ENCODE data around the gene BLVRB. TPM values are rescaled to one million over a fixed set of nuclear protein-coding genes. Genes with fewer than 3 reads are reported as not detected.
"Not testable (repeated sequence)": the region's sequence is repeated elsewhere in the genome, so short reads cannot be mapped to it uniquely, and the experiment has no call there.

Gene BLVRB
- polyA plus RNA-seq, 6 donors from 2014 or later: 5.3 to 35.3 (median 24.5) TPM

DNA sequence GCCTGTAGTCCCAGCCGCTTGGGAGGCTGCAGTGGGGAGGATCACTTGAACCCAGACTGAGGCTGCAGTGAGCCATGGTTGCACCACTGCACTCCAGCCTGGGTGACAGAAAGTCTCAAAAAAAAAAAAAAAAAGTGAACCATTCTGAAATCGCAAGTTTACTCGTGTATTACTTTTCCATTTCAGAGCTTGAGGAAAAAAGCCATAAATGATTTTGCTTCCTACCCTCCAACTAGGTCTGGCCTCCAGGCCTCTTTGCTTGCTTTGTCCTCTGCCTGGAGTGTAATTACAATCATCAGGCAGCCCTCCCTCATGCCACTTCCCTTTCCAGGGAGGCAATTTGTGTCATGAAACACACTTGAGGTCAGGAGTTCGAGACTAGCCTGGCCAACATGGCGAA is 8.5 kb downstream of the BLVRB start:
- ATAC-seq (ENCODE audit: low read depth in 2 of 2) (no peak), DNase-seq (no peak)
- Mint-ChIP-seq H3K27me3 (peaks cover 0 to 1% (median 0%) of the 10 kb centered on the region in 3 donors), H3K27ac (peak overlapping the region in 2 of 6 donors; percentile 36 to 44), H3K36me3 (no peaks in the 10 kb centered on the region), H3K9me3 (peaks cover 0 to 4% (median 0%) of the 10 kb centered on the region in 7 donors), H3K4me3 (no peak overlapping the region), H3K4me1 (peaks cover 11 to 16% (median 13%) of the 10 kb centered on the region in 3 donors)

DNA sequence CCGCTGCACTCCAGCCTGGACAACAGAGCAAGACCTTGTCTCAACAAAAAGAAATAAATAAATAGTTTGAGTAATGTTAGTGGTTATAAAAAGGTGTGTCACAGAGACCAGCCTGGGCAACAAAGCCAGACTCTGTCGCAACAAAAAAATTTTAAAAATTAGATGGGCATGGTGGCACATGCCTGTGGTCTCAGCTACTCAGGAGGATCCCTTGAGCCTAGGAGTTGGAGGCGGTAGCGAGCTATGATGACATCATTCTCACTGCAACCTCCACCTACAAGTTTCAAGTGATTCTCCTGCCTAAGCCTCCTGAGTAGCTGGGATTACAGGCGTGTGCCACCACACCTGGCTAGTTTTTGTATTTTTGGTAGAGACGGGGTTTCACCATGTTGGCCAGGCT is 11.6 kb downstream of the BLVRB start:
- H3K27ac Mint-ChIP-seq; H3K27me3 Mint-ChIP-seq; H3K4me3 Mint-ChIP-seq; H3K9me3 Mint-ChIP-seq; DNase-seq; H3K36me3 Mint-ChIP-seq; ATAC-seq (ENCODE audit: low read depth in 2 of 2); H3K4me1 Mint-ChIP-seq: not testable (repeated sequence)

DNA sequence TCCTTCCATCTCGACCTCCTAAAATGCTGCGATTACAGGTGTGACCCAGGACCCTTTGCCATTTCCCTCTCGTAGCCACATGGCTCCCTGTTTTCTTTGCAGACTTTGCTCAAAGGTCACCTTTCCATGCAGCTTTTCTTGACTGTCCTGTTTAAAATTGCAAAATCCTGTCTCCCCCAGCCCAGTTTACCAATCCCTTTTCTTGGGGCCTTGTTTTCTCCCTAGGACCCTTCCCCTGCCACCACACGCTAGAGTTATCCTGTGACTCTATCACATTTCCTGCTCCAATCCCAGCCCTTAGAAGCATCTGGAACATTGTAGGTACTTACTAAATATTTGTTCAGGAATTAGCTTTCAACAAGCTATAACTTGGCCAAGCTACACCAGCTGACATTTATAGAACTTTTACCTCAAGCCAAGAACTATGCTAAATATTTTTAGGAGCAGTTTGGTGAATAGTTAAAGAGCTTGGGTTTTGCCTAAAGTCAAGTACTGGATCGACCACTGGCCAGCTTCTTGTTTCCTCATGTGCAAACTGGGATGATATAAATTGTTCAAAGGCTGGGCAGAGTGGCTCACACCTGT is 12.3 kb downstream of the BLVRB start:
- H3K4me3 Mint-ChIP-seq: no peak overlapping the region
- H3K4me1 Mint-ChIP-seq: no peaks in the 10 kb centered on the region
- no peak overlapping the region for H3K27ac Mint-ChIP-seq
- H3K36me3 Mint-ChIP-seq: no peaks in the 10 kb centered on the region
- peaks cover 0 to 6% (median 0%) of the 10 kb centered on the region in 3 donors for H3K27me3 Mint-ChIP-seq
- H3K9me3 Mint-ChIP-seq: peaks cover 0 to 2% (median 0%) of the 10 kb centered on the region in 7 donors
- ATAC-seq (ENCODE audit: low read depth in 2 of 2) (no peak), DNase-seq (no peak)

DNA sequence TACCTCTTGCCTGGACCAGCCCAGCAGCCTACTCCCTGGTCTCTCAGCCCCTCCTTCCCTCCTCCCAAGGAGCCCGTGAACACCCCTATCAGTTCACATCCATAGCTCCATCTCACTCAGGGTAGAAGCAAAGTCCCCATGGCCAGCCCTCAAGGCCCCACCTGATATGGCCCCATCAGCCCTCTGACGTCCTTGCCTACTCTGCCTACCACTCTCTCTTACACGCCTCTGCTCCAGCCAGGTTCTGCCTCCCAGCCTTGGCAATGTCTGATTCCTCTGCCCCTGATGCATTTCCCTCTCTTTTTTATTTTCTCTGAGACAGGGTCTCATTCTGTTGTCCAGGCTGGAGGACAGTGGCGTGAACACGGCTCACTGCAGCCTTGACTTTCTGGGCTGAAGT is 13.5 kb downstream of the BLVRB start:
- no peaks in the 10 kb centered on the region for H3K36me3 Mint-ChIP-seq
- H3K27me3 Mint-ChIP-seq: peaks cover 0 to 6% (median 0%) of the 10 kb centered on the region in 3 donors
- no peak for DNase-seq
- H3K4me3 Mint-ChIP-seq: peak overlapping the region in 1 of 8 donors; percentile 47
- ATAC-seq (ENCODE audit: low read depth in 2 of 2): no peak
- no peak overlapping the region for H3K27ac Mint-ChIP-seq
- no peaks in the 10 kb centered on the region for H3K4me1 Mint-ChIP-seq
- H3K9me3 Mint-ChIP-seq: peaks cover 0 to 2% (median 0%) of the 10 kb centered on the region in 7 donors

DNA sequence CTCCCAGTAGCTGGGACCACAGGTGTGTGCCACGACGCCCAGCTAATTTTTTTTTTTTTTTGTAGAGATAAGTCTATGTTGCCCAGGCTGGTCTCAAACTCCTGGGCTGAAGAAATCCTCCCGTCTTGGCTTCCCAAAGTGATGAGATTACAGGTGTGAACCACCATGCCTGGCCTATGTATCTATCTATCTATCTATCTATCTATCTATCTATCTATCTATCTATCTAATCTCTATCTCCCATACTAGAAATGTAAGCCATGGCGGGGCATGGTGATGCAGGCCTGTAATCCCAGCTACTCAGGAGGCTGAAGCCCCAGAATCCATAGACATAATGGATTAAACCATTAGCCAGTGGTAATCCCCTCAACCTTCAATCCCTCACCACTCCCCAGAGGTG is 14.9 kb downstream of the BLVRB start:
- DNase-seq: no peak
- Mint-ChIP-seq H3K27me3 (peaks cover 0 to 6% (median 0%) of the 10 kb centered on the region in 3 donors), H3K36me3 (no peaks in the 10 kb centered on the region), H3K9me3 (peaks cover 0 to 2% (median 0%) of the 10 kb centered on the region in 7 donors), H3K4me3 (no peak overlapping the region), H3K27ac (no peak overlapping the region), H3K4me1 (no peaks in the 10 kb centered on the region)
- ATAC-seq (ENCODE audit: low read depth in 2 of 2): no peak

DNA sequence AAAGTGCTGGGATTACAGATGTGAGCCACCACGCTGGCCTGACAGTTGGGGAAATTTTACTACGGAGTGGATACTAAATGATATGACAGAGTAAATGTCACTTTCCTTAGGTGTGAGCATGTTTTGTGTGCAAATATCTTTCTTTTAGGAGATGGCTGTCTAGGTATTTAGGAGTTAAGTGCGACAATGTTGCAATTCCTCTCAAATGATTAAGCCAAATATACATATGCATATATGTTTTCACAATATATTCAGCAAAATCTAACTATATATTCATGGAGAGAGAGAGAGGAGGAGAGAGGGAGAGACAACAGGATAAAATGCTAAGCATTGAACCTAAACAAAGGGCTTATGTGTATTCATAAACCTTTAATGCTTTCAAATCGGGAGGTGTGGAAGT is 16.0 kb downstream of the BLVRB start:
- ATAC-seq (ENCODE audit: low read depth in 2 of 2) (no peak), DNase-seq (no peak)
- Mint-ChIP-seq H3K4me3 (no peak overlapping the region), H3K36me3 (no peaks in the 10 kb centered on the region), H3K27me3 (peaks cover 0 to 6% (median 0%) of the 10 kb centered on the region in 3 donors), H3K27ac (peak overlapping the region in 1 of 6 donors; percentile 27), H3K9me3 (peaks cover 0 to 2% (median 0%) of the 10 kb centered on the region in 7 donors), H3K4me1 (peaks cover 5 to 6% (median 6%) of the 10 kb centered on the region in 3 donors)

DNA sequence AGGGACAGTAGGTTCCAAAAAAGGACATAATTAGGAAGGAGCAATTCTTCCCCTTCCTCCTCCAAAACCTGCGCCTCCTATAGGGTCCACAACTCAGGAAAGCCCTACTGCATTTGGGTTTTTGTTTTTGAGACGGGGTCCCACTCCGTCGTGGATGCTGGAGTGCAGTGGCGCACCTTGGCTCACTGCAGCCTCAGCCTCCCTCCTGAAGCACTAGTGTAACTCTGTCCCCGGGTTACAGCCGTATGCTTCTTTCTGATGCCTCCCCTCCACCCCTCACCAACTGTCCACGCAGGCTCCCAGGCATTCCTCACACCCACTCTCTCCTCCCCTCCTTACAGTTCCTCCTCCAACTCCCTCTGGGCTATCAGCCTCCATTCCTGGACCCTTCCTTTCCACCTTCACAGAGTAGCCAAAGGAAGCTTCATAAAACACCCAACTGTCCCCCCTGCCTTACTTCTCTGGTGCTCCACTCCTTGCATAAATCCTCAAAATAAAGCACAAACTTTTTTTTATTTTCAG is 19.2 kb downstream of the BLVRB start:
- Mint-ChIP-seq H3K27me3 (no peaks in the 10 kb centered on the region), H3K4me1 (peaks cover 18 to 22% (median 18%) of the 10 kb centered on the region in 3 donors), H3K36me3 (peaks cover 0 to 9% of the 10 kb centered on the region in 2 donors), H3K9me3 (peaks cover 0 to 2% (median 0%) of the 10 kb centered on the region in 7 donors), H3K4me3 (peak overlapping the region in 5 of 8 donors; percentile 29 to 82 (median 60)), H3K27ac (peak overlapping the region in 3 of 6 donors; percentile 63 to 72 (median 63))
- no peak for DNase-seq
- no peak for ATAC-seq (ENCODE audit: low read depth in 2 of 2)

DNA sequence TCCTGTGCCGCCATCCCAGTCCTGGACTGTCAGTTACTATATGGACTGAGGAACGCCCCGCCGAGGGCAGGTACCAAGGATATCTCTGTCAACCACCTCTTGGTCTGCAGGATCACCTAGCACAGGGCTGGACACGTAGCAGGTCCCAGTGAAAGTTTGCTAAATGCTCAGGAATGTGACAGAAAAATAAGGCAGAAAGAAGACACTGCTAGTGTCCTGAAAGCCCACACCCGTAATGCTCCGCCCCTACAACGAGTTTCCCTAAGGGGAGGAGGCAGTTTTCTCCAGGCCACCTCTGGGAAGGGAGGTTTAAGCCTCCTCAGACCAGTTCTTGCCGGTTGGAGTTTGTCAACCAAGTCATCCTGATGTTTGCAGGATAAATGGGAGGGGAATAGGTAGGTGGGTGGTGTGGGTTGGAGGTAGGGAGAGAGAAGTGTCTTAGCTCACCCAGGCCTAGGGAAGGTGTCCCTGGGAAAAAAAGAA is 19.7 kb downstream of the BLVRB start:
- Mint-ChIP-seq H3K27me3 (no peaks in the 10 kb centered on the region), H3K4me3 (peak overlapping the region in 6 of 8 donors; percentile 9 to 98 (median 84)), H3K27ac (peak overlapping the region in 2 of 6 donors; percentile 41 to 87), H3K4me1 (peaks cover 18 to 22% (median 18%) of the 10 kb centered on the region in 3 donors), H3K36me3 (peaks cover 0 to 9% of the 10 kb centered on the region in 2 donors), H3K9me3 (peaks cover 0 to 2% (median 0%) of the 10 kb centered on the region in 7 donors)
- DNase-seq: no peak
- no peak for ATAC-seq (ENCODE audit: low read depth in 2 of 2)

DNA sequence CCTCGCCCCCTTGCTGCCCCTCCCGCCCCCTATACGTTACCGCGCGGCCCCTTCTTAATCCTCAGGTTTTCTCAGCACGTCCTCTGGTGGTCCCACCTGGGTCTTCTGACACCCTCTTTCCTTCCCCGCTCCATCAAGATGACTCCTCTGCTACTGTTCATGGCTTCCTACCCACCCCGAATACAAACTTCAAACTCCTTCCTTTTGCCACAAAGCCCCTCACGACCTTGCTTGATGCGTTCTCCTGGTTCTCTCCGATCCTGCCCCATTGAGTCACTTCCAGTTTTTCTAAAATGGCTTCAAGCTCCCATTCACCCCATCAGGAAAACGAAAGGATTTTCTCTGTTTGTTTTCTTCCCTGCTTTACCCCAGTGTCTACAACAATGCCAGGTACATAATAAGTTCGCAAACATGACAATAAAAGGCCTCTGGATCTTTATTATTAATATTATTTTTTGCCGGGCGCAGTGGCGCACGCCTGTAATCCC is 20.7 kb downstream of the BLVRB start:
- peak overlapping the region; percentile 90 to 99 (median 98) for H3K4me3 Mint-ChIP-seq
- peaks cover 18 to 25% (median 22%) of the 10 kb centered on the region in 3 donors for H3K4me1 Mint-ChIP-seq
- H3K9me3 Mint-ChIP-seq: peaks cover 0 to 2% (median 0%) of the 10 kb centered on the region in 7 donors
- ATAC-seq (ENCODE audit: low read depth in 2 of 2) (no peak), DNase-seq (no peak)
- no peaks in the 10 kb centered on the region for H3K27me3 Mint-ChIP-seq
- peaks cover 0 to 9% of the 10 kb centered on the region in 2 donors for H3K36me3 Mint-ChIP-seq
- H3K27ac Mint-ChIP-seq: peak overlapping the region; percentile 85 to 99 (median 98)

DNA sequence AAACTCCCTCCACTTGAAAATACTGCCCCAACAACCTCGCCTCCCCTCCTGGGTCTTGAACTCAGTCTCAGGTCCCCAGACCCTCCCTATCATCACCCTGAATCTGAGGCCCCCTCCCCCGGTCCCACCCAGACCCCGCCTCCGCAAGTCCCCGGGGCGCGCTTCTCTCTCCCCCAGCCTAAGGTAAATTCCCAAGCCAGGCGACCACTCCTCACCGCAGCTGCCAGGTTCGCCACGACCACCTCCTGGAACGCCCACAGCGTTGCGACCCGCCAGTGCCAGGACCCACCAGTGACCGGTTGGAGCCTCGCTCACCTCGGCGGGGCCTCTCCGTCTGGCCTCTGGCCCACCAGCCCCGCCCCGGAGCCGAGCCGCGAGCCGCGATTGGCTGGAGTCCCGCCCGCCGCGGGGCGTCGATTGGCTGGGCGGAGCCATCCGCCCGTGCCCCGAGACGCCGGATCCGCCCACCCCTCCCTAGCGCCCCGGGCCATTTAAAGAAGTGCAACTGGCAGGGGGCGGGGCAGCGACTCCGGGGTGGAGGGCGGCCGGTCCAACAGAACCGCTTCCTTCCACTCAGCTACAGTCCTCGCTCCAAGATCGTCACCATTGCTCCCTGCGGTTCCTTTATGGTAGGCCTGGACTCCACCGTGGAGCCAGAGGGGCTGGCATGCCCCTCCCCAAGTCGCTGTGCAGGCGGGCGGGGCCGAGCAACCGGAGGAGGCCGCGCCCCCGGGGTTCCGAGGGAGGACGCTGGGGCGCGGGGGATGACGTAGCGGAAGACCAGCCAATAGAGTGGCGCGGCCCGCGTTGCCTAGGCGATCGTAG is 21.3 kb downstream of the BLVRB start, which contains the start of gene SERTAD3:
SERTAD3 (minus strand) TSS at position 336 of the 825 bp plus-strand sequence. CDS start 2,255 bp downstream, outside the sequence.
- H3K9me3 Mint-ChIP-seq: no peaks in the 10 kb centered on the region
- H3K4me3 Mint-ChIP-seq: peak within 1 kb of the TSS; percentile 90 to 99 (median 98)
- ATAC-seq (ENCODE audit: low read depth in 2 of 2) (peak; percentile 68 to 69), DNase-seq (peak; percentile 99)
- no peaks in the 10 kb centered on the region for H3K27me3 Mint-ChIP-seq
- peak within 1 kb of the TSS; percentile 85 to 99 (median 98) for H3K27ac Mint-ChIP-seq
- peaks cover 0 to 9% of the 10 kb centered on the region in 2 donors for H3K36me3 Mint-ChIP-seq
- H3K4me1 Mint-ChIP-seq: peaks cover 23 to 26% (median 25%) of the 10 kb centered on the region in 3 donors

DNA sequence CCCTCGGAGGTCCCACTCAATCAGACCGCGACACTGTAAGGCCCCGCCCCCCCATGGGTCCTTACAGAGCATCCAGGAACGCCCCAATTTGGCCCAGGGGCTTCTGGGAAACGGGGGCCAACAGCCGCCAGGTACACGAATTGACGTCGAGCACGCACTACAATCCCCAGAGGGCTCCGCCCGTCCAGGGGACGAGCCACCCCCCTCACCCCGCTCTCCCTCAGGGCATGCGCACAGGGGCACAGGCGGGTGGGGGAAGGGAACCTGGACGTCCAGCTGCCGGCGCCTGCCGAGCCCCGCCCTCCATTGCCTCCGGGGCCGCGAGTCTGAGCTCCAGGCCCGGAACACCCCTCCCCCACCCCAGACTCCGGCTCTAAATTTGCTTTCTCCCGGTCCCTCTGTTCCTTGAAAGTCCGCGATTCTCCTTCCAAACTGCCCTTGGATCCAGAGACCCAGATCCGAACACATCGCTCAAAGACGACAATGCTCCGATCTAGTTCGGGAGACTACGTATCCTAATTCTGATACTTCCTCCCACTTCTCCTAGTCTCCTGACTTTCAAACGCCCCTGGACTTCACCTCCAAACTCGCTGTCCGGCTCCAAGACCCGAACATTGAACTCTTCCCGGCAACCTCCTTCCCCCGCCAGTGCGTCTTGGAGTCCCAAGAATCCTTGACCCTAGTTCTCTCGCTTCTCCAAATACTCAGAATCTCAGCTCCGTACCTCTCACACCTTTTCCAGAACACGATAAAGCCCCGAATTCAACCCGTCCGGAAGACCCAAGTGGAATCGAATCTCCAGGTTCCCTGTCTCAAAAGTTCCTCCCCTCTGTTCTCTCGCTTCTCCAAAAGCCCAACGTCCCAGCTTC is 22.2 kb downstream of the BLVRB start:
- Mint-ChIP-seq H3K36me3 (peaks cover 0 to 9% of the 10 kb centered on the region in 2 donors), H3K27ac (peak overlapping the region; percentile 85 to 99 (median 98)), H3K9me3 (no peaks in the 10 kb centered on the region), H3K4me1 (peaks cover 24 to 29% (median 25%) of the 10 kb centered on the region in 3 donors), H3K4me3 (peak overlapping the region; percentile 90 to 99 (median 98)), H3K27me3 (no peaks in the 10 kb centered on the region)
- DNase-seq (peak; percentile 99), ATAC-seq (ENCODE audit: low read depth in 2 of 2) (peak; percentile 68 to 72)

DNA sequence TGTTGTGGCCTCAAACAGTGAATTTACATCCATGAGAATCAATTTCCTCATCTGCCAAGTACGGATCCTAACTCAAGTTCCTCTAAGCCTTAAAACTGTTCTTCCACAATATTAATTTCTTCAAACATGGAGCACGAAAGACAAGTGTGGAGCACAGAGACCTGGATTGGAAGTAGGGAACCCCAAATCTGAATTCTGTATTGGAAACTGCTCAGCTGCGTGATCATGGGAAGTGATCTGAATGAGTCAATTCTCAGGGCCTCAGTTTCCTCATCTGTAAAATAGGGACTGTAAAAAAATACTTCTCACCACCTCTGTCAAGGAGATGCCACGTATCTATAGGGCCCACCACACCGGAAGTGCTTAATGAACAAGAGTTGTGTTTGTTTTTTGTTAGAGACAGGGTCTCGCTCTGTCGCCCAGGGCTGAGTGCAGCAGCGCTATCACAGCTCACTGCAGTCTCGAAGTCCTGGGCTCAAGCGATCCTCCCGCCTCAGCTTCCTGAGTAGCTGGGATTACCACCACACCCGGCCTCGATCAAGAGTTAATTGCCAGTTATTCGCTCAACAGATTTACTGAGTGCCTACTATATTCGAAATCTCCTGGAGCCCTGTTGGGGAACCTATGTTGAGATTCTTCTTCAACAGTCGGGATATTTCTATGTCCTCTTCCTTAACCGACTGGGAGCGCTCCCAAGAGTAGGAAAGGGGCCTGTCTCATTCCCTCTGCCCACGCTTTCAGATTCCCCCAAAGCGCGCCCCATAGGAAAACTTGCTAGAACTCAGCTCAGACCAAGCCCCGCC is 23.0 kb downstream of the BLVRB start:
- DNase-seq: no peak
- ATAC-seq (ENCODE audit: low read depth in 2 of 2): no peak
- no peaks in the 10 kb centered on the region for H3K9me3 Mint-ChIP-seq
- peaks cover 0 to 9% of the 10 kb centered on the region in 2 donors for H3K36me3 Mint-ChIP-seq
- H3K4me3 Mint-ChIP-seq: peak overlapping the region; percentile 90 to 99 (median 98)
- H3K27ac Mint-ChIP-seq: peak overlapping the region; percentile 85 to 99 (median 96)
- no peaks in the 10 kb centered on the region for H3K27me3 Mint-ChIP-seq
- H3K4me1 Mint-ChIP-seq: peaks cover 25 to 31% (median 28%) of the 10 kb centered on the region in 3 donors

Data from naive B cell (primary cell).